Tibial nerve (tissue), 3 donors: ENCODE results near the gene FANCI.

Experiments
- POLR2A ChIP-seq, 2 donors: fragments of 450-650 bp; IDR thresholded peaks; one replicate each; pipeline ENCODE4 v1.6.1; 2017; ENCODE audit warnings: antibody characterized with exemption in 2 of 2, mild to moderate bottlenecking in 2 of 2, moderate library complexity in 2 of 2
- TF ChIP-seq, protein P1 (sequence below), 5 experiments: fragments of 200-600 bp in 3 of 5; fragments of 450-650 bp in 2 of 5; sonication (generic) in 3 of 5; IDR thresholded peaks; one replicate each; pipeline ENCODE4 v1.5.1; 2016 to 2019; ENCODE audit warnings: antibody characterized with exemption in 5 of 5, mild to moderate bottlenecking in 3 of 5, moderate library complexity in 2 of 5

DNA sequence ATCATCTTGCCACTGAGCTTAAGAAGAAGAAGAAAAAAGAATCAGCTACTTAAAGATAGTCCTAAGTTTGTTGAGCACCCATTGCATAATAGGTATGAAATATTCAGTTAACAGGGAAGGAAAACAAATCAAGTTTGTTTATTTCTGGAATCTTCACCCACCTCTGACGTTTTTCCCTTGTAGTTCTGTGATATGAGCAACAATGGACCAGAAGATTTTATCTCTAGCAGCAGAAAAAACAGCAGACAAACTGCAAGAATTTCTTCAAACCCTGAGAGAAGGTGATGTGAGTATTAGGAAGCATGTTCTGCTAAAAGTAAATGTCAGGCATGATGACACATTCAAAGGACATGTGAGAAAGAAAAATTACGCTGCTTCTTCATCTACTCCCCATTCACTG, 3.7 kb downstream of the FANCI start:
- no peak for TF ChIP-seq POLR2A (IDR thresholded peaks at IDR 0.05)
- TF ChIP-seq, protein P1, sequence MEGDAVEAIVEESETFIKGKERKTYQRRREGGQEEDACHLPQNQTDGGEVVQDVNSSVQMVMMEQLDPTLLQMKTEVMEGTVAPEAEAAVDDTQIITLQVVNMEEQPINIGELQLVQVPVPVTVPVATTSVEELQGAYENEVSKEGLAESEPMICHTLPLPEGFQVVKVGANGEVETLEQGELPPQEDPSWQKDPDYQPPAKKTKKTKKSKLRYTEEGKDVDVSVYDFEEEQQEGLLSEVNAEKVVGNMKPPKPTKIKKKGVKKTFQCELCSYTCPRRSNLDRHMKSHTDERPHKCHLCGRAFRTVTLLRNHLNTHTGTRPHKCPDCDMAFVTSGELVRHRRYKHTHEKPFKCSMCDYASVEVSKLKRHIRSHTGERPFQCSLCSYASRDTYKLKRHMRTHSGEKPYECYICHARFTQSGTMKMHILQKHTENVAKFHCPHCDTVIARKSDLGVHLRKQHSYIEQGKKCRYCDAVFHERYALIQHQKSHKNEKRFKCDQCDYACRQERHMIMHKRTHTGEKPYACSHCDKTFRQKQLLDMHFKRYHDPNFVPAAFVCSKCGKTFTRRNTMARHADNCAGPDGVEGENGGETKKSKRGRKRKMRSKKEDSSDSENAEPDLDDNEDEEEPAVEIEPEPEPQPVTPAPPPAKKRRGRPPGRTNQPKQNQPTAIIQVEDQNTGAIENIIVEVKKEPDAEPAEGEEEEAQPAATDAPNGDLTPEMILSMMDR (IDR thresholded peaks at IDR 0.05) = no peak
